Liver (tissue), 9 donors: Measurements from ENCODE around the gene AMELY. TPM values are rescaled to one million over a fixed set of nuclear protein-coding genes. Genes with fewer than 3 reads are reported as not detected.

ENCODE experiments used
- DNase-seq: peaks from one replicate; pipeline ENCODE4 v3.0.0-alpha.2; 2017; ENCODE audit warnings: low spot score
- H3K27ac ChIP-seq, 2 donors: one replicate each; pipeline ENCODE4 v1.7.0; 2013; ENCODE audit warnings: inconsistent platforms in 2 of 2, low read length in 2 of 2, control low read depth in 1 of 2, low read depth in 1 of 2, mild to moderate bottlenecking in 1 of 2
- H3K27me3 ChIP-seq, 4 donors: one replicate each; pipeline versions ENCODE4 v1.6.1 to v1.7.0; 2013; ENCODE audit warnings: low read length in 3 of 4, inconsistent platforms in 1 of 4, mild to moderate bottlenecking in 1 of 4, moderate library complexity in 1 of 4; ENCODE audit not compliant: control insufficient read depth in 4 of 4, insufficient read depth in 4 of 4
- H3K36me3 ChIP-seq, 4 donors: one replicate each; pipeline versions ENCODE4 v1.6.1 to v1.7.0; 2013; ENCODE audit warnings: low read length in 3 of 4, mild to moderate bottlenecking in 3 of 4, low read depth in 1 of 4, moderate library complexity in 1 of 4; ENCODE audit not compliant: control insufficient read depth in 4 of 4, insufficient read depth in 3 of 4
- H3K4me1 ChIP-seq, 4 donors: one replicate each; pipeline versions ENCODE4 v1.6.1 to v1.7.0; 2013; ENCODE audit warnings: low read length in 3 of 4, mild to moderate bottlenecking in 3 of 4, moderate library complexity in 1 of 4; ENCODE audit not compliant: control insufficient read depth in 4 of 4, insufficient read depth in 4 of 4
- H3K4me3 ChIP-seq, 3 donors: one replicate each; pipeline versions ENCODE4 v1.6.1 to v1.7.0; 2013; ENCODE audit warnings: low read length in 3 of 3, control low read depth in 1 of 3, low read depth in 1 of 3, mild to moderate bottlenecking in 1 of 3
- H3K9ac ChIP-seq, 2 donors: one replicate each; pipeline ENCODE4 v1.7.0; 2013; ENCODE audit warnings: low read length in 2 of 2, mild to moderate bottlenecking in 2 of 2, moderate library complexity in 2 of 2, control low read depth in 1 of 2, low read depth in 1 of 2
- H3K9me3 ChIP-seq, 4 donors: one replicate each; pipeline versions ENCODE4 v1.6.1 to v1.7.0; 2013; ENCODE audit warnings: low read length in 3 of 4; ENCODE audit not compliant: control insufficient read depth in 4 of 4
- ATF3 ChIP-seq: IDR thresholded peaks from 2 replicates; pipeline ENCODE4 v1.6.1; 2016; ENCODE audit warnings: antibody characterized with exemption
- CTCF ChIP-seq: fragments of 150-350 bp; IDR thresholded peaks from 2 replicates; pipeline ENCODE4 v1.5.1; 2017; ENCODE audit warnings: improper control_type of control experiment, low read depth, low read length; ENCODE audit not compliant: missing input control
- EGR1 ChIP-seq, 2 donors: IDR thresholded peaks; 2 replicates each; pipeline ENCODE4 v1.6.1; 2016 to 2018; ENCODE audit warnings: antibody characterized with exemption in 2 of 2, low read depth in 2 of 2
- FOXA1 ChIP-seq: IDR thresholded peaks from 2 replicates; pipeline ENCODE4 v1.6.1; 2016; ENCODE audit warnings: antibody characterized with exemption
- FOXA2 ChIP-seq: IDR thresholded peaks from 2 replicates; pipeline ENCODE4 v1.6.1; 2016; ENCODE audit warnings: antibody characterized with exemption
- GABPA ChIP-seq, 2 donors: IDR thresholded peaks in 1 of 2; conservative IDR thresholded peaks in 1 of 2; 2 replicates each; pipeline ENCODE4 v1.6.1; 2016; ENCODE audit warnings: antibody characterized with exemption in 2 of 2, mild to moderate bottlenecking in 1 of 2, moderate library complexity in 1 of 2
- HNF4A ChIP-seq, 2 donors: conservative IDR thresholded peaks; 2 replicates each; pipeline ENCODE4 v1.6.1; 2016; ENCODE audit warnings: antibody characterized with exemption in 2 of 2, mild to moderate bottlenecking in 2 of 2
- HNF4G ChIP-seq: IDR thresholded peaks from 2 replicates; pipeline ENCODE4 v1.6.1; 2016; ENCODE audit warnings: antibody characterized with exemption
- JUND ChIP-seq, 2 donors: IDR thresholded peaks; 2 replicates each; pipeline ENCODE4 v1.6.1; 2016; ENCODE audit warnings: antibody characterized with exemption in 2 of 2
- MAX ChIP-seq: IDR thresholded peaks from 2 replicates; pipeline ENCODE4 v1.6.1; 2016; ENCODE audit warnings: antibody characterized with exemption
- NR2F2 ChIP-seq: IDR thresholded peaks from 2 replicates; pipeline ENCODE4 v1.6.1; 2016; ENCODE audit warnings: antibody characterized with exemption
- RAD21 ChIP-seq, 2 donors: IDR thresholded peaks; 2 replicates each; pipeline ENCODE4 v1.6.1; 2016; ENCODE audit warnings: antibody characterized with exemption in 2 of 2, mild to moderate bottlenecking in 2 of 2
- REST ChIP-seq: IDR thresholded peaks from 2 replicates; pipeline ENCODE4 v1.6.1; 2016; ENCODE audit warnings: antibody characterized with exemption, mild to moderate bottlenecking
- RXRA ChIP-seq, 2 donors: IDR thresholded peaks; 2 replicates each; pipeline ENCODE4 v1.6.1; 2017 to 2018; ENCODE audit warnings: antibody characterized with exemption in 2 of 2, mild to moderate bottlenecking in 1 of 2
- SP1 ChIP-seq: IDR thresholded peaks from 2 replicates; pipeline ENCODE4 v1.6.1; 2018; ENCODE audit warnings: antibody characterized with exemption, mild to moderate bottlenecking
- TAF1 ChIP-seq: conservative IDR thresholded peaks from 2 replicates; pipeline ENCODE4 v1.6.1; 2016; ENCODE audit warnings: antibody characterized with exemption, mild to moderate bottlenecking
- YY1 ChIP-seq: IDR thresholded peaks from 2 replicates; pipeline ENCODE4 v1.6.1; 2016; ENCODE audit warnings: antibody characterized with exemption, mild to moderate bottlenecking
- ZBTB33 ChIP-seq: IDR thresholded peaks from 2 replicates; pipeline ENCODE4 v1.6.1; 2016; ENCODE audit warnings: antibody characterized with exemption
- WGBS: extraction: QIAGEN DNeasy Blood & Tissue Kit; methylation state at CpG from one replicate; pipeline ENCODE4 v1.1.7; 2013; 5-methylcytosine and 5-hydroxymethylcytosine counted together
- polyA plus RNA-seq, 2 donors: library from polyadenylated mRNA; stranded (reverse) in 1 of 2; unstranded in 1 of 2; fragments of 200-250 nt in 1 of 2; fragments of >200 nt in 1 of 2; fragmentation: Nextera tagmentation in 1 of 2; extraction: Ambion mirVana in 1 of 2; gene quantifications; one replicate each; pipeline versions ENCODE4 v1.2.1 to v1.2.3, GENCODE V29; 2013 to 2015
- total RNA-seq, 2 donors: library from RNA; depleted of rRNA; stranded (reverse); fragments of >200 nt; gene quantifications; one replicate each; pipeline ENCODE4 v1.2.3, GENCODE V29; 2014
- donor health status: healthy.
- donor health status: healthy.
- donor health status: healthy.
- donor health status: healthy.
- donor health status: healthy.

Gene AMELY
- total and polyA plus RNA-seq, 4 donors, result not detected

GRCh38 chrY:6895236-6895635 lies 16.3 kb downstream of the AMELY start:
- Histone ChIP-seq H3K36me3 (no peaks in the 10 kb centered on the region), H3K27me3 (no peaks in the 10 kb centered on the region), H3K27ac (no peak overlapping the region), H3K4me3 (no peak overlapping the region), H3K4me1 (no peaks in the 10 kb centered on the region), H3K9me3 (no peaks in the 10 kb centered on the region), H3K9ac (no peak overlapping the region)
- TF ChIP-seq JUND (IDR thresholded peaks at IDR 0.05) (no peak), FOXA2 (no peak), CTCF (no peak), REST (no peak), NR2F2 (no peak), ATF3 (no peak), GABPA (IDR thresholded peaks at IDR 0.05 in 1 of 2, conservative IDR thresholded peaks at IDR 0.05 in 1 of 2) (no peak), HNF4A (conservative IDR thresholded peaks at IDR 0.05) (no peak), HNF4G (no peak), FOXA1 (no peak), SP1 (no peak), YY1 (no peak), TAF1 (no peak), ZBTB33 (no peak), RXRA (IDR thresholded peaks at IDR 0.05) (no peak), RAD21 (IDR thresholded peaks at IDR 0.05) (no peak), MAX (no peak), EGR1 (IDR thresholded peaks at IDR 0.05; ENCODE audit: low read depth in 2 of 2) (no peak)
- DNase-seq, result no peak
- WGBS, result 54% methylated on average over 1 of the region's 1 CpG

GRCh38 chrY:6894496-6894895 lies 17.1 kb downstream of the AMELY start:
- H3K36me3 ChIP-seq, result no peaks in the 10 kb centered on the region
- H3K9ac ChIP-seq, result no peak overlapping the region
- no peaks in the 10 kb centered on the region for H3K27me3 ChIP-seq
- WGBS, result 72% methylated on average over 3 of the region's 3 CpGs
- no peak overlapping the region for H3K4me3 ChIP-seq
- no peak for DNase-seq
- H3K27ac ChIP-seq, result no peak overlapping the region
- H3K4me1 ChIP-seq, result no peaks in the 10 kb centered on the region
- H3K9me3 ChIP-seq, result no peaks in the 10 kb centered on the region
- TF ChIP-seq HNF4G (no peak), EGR1 (IDR thresholded peaks at IDR 0.05; ENCODE audit: low read depth in 2 of 2) (no peak), NR2F2 (no peak), MAX (no peak), GABPA (IDR thresholded peaks at IDR 0.05 in 1 of 2, conservative IDR thresholded peaks at IDR 0.05 in 1 of 2) (no peak), REST (no peak), TAF1 (no peak), SP1 (no peak), RXRA (IDR thresholded peaks at IDR 0.05) (no peak), CTCF (no peak), FOXA1 (no peak)
